GM18907 (cell line): ENCODE data around the gene FOXS1.

Experiments used
- ATAC-seq: cut with Tn5 transposase; IDR thresholded peaks from one replicate; pipeline ENCODE4 v1.9.1; 2021; ENCODE audit warnings: mild to moderate bottlenecking, moderate library complexity; ENCODE audit not compliant: unreplicated experiment

FOXS1 gene

DNA sequence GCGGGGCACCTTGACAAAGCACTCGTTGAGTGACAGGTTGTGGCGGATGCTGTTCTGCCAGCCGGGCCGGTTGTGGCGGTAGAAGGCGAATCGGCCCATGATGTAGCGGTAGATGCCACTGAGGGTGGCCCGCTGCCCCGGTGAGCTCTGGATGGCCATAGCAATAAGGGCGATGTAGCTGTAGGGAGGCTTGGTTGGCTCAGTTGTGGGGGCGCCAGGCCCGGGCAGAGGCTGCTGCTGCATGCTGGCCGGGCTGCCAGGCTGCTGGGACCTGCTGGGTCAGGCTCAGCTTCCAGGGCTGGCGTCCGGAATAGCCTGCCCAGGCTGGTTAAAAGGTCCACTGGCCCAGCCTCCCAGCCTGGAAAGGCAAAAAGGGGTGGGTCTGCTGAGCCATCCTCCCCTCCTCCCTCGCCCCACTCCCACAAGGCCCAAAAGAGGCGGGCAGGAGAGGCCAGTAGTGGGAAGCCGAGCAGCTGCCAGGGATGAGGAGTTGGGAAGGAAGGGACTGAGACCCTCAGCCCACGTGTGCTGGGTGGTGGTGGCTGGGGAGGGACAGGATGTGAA is at the start of gene FOXS1:
Gene FOXS1 (minus strand): TSS at position 305 of the 564 bp plus-strand sequence. CDS start 62 bp downstream, at position 243.
- ATAC-seq: no peak

DNA sequence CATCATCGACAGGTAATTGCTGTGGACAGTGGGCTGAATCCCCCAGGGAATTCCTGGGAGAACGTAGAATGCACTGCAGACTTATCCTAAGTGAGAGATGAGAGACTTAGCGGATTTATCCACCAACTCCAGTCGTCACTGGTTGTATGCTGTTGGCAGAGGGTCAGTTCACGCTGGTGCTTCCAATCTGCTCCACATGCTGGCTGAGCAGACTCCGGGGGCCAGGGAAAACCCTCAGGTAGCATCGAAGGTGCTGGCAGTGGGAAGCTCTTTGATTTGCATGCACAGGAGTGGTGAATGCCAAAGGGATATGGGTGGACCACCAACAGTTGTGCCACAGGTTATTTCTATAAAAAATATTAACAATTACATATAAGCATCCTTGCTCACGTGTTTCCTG is 45.2 kb upstream of the FOXS1 start:
- ATAC-seq: no peak

DNA sequence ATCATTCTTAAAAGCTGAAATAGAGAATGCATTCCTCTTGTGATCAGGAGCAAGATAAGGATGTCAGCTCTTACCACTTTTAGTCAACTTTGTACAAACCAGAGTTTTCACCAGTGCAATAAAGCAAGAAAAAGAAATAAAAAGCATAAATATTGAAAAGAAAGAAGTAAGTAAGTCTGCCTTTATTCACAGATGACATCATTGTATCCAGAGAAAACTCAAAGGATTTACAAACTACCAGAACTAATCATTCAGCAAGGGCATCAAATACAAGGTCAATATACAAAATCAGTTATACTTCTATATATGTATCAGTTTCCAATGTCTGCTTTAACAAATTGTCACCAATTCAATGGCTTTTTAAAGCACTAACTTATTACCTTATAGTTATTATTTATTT is 38.4 kb upstream of the FOXS1 start:
- ATAC-seq: no peak

DNA sequence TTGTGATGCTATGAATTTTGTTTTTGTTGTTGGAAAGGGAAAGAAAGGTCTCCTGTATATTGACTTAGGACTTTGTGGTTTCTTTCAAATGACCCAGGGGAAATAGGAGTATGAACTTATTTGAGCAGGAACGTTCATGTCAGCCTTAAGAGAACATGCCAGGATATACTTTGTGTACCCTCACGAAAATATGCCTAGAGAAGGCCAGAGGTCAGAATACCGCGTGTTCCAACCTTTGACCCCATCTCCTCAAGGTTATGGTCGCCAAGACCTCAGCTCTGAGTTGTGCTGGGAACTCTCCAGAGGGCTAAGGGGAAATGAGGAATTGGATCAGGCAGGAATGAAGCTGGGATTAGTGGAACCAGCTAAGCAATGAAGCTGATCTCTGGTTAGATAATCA is 36.5 kb upstream of the FOXS1 start:
- no peak for ATAC-seq

DNA sequence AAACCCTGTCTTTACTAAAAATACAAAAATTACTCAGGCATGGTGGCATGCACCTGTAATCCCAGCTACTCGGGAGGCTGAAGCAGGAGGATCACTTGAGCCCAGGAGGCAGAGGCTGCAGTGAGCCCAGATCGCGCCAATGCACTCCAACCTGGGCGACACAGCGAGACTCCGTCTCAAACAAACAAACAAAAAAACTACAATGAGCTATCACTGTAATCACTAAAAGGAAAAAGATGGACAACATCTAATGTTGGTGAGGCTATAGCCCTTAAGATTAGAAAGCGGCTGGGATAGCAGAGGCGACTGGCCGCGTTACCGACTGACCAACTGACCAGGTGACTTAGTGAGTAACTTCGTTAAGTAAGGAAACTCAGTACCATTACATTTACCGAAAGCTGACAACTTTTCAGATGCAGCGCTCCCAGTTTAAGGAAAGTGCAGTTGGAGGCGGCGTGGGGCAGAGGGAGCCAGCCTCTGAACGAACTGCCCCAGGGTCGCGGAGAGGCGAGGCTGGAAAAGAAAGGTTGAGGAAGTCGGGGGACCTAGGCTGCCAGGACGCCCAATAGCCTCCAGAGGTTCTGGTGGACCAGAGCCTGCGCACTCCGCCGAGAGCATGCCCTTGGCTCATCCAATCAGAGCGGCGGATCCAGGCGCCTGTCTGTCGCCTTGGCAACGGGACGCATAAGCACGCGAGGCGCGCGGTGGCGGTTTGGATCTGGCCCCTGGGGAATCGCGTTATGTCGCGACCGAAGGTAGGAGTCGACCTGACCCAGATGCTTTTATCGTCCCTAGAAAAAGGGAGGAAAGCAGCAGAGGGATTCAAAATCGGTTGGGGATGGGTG is 34.0 kb upstream of the FOXS1 start:
- ATAC-seq: peak; percentile 89

DNA sequence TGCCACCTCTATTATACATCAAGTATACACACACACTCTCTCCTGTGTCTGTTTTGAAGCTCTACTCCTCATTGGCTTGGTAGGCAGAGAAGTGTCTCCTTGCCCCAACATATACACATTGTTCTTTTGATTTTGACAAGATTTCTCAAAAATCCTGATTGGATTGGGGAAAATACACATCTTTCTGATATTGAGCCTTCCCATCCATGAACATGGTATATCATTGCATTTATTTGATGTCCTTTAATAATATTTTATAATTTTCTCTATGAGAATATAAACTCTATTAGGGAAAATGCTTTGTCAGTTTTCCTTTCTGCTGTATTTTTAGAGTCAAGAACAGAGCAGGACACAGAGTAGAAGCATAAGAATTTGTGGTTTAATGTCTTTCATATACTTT is 32.3 kb upstream of the FOXS1 start:
- no peak for ATAC-seq

DNA sequence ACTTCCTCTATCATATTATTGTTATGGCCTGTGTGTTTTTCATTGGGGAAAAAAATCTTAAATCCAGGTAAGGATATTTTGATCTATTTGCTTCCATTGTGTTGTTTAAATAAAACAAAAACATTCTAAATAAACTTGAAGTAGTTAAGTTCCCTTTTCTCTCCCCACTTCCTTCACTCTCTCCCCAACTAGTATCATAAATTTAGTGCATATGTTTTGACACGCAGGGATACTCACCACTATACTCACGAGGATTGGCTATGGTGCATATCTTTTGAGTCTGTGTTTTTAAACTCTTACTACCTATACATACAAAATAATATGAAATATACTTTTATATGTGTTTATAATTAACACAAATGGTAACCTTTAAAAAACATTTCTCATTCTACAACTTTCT is 30.3 kb upstream of the FOXS1 start:
- no peak for ATAC-seq

DNA sequence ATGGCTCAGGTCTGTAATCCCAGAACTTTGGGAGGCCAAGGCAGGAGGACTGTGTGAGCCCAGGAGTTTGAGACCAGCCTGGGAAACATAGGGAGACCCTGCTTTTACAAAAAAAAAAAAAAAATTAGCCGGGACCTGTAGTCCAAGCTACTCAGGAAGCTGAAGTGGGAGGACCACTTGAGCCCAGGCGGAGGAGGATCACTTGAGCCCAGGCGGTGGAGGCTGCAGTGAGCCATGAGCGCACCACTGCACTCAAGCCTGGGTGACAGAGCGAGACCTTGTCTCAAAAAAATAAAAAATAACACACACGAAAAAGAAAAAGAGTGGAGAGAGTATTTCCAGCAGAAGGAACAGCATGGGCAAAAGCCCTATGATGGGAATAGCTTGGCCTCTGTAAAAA is 27.0 kb upstream of the FOXS1 start:
- no peak for ATAC-seq

DNA sequence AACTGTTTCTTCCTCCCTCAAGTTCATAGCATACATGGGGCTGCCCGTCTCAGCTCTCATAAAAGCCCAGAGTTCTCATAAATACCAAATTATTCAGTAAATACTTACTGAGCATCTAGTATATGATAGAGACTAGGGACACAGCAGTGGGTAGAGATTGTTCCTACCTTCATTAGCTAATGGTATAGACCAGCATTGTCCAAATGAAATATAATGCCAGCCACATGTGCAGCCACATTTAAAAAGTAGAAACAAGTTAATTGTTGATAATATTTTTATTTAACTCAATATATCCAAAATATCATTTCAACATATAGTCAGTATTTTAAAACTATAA is 26.2 kb upstream of the FOXS1 start:
- ATAC-seq: no peak

DNA sequence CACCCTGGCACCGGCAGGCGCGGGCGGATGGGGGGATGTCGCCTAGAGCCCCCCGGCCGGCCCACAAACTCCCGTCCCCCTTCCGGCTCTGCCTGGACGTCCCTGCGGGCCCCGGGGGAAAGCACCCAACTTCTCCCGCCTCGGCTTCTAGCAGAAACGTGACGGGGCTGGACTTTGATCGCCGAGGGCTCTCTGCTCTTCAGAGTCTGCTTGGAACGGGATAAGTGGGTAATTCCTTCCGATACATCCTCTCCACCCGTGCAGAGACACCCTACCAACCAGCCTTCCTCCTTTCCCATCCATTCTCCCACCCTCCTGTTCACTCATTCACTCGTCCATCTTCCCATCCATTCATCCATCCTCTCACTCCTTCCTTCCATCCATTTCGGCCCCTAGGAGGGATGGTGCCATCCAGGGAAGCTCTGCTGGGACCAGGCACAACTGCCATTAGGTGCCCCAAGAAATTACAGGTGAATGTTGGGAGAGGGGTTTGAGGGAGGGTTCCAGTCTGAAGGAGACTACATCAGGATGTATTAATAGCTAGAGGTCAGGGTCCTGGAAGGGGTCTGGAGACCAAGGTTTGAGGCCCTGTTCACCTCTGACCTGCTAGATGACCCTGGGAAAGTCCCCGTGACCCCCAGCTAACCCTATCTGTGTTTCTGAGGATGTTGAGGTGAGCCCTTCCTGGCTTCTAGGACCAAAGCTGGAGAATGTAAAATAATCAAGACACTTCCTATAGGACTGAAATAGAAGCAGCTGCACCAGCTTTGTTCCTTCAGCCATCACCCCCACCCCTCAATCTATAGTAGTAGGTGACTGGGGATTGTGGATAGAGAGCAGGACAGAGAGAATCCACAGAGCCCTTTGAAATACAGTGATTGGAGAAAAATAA is 25.6 kb upstream of the FOXS1 start:
- ATAC-seq: no peak

DNA sequence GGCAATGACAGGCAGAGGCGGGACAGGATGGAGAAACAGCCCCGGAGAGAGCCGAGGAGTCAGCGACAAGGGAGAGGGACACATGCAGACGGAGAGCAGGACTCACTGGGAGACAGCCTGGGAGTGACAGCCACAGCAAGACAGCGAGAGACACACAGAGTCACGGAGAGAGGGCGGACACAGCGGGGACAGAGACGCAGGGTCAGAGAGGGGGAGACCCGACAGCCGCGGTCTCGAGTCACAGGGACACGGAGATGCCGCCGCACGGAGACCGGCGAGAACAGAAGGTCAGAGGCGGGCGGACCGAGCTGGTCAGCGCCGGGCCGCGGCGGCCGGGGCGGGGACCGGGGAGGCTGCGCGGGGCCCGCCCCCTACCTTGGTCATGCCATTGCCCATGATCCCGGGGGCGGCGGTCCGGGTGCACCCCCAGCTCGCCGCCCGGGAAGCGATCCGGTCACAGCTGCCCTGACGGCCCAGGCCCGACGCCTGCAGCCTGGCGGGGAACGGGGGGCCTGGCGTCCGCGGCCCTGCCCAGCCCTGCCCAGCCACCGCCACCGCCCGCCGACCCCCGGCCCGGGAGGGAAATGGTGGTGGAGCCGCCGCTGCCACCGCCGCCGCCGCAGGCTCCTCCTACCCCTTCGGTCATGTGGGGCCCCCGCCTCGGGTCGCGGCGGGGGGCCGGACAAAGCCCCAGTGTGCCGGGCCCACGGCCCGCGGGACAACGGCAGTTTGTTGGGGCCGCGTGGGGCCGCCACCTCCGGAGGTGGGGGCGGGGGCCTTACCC is 24.7 kb upstream of the FOXS1 start, which contains the start of the genes DUSP15 and TTLL9:
Gene DUSP15 (minus strand): TSS at position 586 of the 784 bp plus-strand sequence. CDS start 190 bp downstream, at position 396.
Gene TTLL9 (plus strand): TSS at position 693 of the 784 bp plus-strand sequence. CDS start 493 bp downstream, outside the sequence.
- no peak for ATAC-seq

DNA sequence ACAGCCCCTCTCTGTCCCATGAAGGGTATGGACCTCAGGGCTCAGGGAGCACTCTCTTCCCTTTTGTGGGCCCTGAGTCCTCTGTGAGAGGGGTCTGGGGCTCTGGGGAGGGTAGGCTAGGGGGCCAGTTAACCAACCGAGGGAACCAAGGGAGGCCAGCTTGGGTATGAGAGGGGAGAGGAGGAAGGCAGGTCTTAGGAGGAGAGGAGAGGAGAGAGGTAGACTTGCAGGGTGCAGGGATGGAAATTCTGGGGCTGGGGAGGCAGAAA is 24.2 kb upstream of the FOXS1 start:
- ATAC-seq: no peak

DNA sequence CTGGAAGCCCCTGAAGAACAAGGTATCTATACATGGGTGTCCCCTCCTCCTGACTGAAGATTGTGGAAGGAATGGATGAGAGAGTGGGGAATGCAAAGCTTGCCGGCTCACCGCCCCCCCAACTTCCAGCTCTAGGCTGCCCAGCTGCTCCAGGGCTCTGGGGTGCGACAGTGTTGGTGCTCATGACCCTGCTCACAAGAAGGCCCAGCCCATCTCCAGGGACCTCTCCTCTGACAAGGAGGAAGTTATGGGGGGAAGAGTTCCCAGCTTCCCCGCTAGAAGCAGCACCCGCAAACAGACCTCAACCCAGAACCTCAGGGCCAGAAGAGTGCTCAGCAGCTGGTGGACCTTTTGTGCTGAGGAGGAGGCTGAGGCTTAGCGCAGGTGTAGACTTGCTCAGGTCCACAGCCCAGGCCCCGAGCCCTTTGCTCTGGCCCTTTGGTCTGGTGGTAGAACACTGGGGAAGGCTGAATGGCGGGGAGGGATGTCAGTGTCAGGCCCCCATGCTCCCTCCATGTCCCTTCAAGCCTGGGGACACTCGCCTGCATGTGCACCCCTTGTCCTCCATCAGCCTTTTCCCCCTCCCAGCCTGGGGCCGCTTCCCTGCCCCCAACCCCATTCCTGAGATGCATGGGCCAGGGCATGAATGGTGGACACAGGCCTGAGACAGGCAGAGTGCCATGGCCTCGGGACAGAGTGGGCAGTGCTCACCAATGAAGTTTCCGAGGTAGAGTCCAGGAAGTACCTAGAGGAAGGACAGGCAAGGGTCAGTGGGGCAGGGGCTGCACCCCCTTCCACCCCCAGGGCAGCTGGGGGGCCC is 23.7 kb upstream of the FOXS1 start:
- no peak for ATAC-seq

DNA sequence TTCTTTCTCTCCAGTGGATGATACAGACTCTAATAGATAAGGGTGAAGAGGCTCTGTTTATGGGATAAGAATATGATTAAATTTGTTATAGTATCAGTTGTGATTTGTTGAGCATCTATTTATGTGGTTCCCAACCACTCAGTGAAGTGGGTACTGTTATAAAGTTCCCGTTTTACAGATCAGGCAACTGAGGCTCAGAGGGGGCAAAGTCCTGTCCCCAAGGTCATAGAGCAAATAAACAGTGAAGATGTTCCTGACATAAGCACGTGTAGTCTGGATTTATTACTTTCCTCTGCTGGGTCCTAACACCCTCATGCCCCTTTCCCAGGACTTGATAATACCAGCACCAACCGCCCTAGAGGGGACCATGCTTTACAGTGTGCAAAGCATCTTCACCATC is 20.8 kb upstream of the FOXS1 start:
- ATAC-seq: no peak

DNA sequence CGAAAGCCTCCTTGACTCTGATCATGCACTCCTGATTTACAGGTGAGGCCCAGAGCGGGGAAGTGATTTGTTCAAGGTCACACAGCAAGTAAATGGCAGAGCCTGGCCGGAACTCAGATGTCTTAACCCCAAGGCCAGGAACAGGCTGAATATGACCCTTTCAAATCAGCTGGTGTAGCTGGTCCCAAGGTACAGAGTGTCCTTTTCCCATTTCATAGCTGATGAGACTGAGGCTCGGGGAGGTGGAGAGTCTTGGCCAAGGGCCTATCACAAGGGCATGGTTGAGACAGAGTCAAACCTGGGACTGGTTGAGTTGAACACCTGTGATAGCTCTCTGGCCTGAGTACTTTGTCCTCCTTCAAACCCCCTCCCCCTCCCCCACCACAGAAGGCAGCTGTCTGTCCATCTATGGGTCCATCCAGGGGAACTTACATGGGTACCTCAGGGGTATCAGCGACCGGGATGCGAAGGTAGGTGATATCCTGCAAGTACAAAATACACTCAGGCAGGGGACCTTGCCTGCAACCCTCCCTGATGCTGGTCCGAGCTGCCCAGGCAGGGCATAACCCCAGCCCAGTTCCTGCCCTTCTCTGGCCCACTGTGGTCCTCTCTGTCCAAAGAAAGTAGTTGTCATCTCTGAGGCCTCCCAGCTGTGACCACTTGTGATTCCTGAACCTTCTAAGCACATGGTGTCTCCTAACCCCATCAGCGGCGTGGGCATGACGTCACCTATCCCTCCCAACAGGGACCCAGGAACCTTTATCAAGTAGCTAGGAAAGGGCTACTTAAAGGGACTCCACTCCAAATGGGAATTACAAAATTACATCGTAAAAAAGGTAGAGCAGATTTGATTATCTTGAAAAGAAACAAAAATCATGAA is 19.4 kb upstream of the FOXS1 start:
- ATAC-seq: no peak

DNA sequence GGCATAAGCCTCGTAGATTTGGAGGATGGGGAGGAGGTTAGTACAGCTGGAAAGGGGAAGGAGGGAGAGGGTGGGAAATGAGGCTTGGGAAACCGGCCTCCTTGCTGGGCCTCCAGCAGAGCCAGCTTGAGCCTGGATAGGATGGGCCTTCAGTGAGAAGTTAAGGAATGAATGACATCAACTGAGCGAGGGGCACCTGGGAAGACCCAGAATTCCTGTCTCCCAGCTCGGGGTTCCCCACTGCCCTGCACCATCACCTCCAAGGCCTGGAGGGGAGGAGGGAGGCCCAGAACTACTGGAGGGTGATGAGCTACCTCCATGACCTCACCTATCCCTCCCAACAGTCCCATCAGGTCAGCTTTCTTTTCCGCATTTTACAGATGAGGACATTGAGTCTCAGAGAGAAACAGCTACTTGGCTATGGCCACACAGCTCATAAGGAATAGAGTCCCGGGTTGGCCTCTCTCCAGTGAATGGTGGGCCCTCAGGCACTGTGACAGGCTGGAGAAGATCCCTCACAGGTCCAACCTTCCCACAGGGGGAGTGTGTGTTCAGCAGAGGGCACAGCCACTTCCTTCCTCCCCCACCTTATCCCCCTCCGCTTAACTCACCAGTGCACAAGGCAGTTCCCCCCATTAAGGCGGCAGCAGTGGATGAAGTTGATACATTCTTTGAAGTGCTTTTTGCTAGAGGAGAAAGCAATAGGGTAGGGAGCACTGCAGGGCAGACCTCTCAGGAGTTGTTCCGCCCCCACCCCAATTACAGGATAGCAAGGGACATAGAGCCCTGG is 18.1 kb upstream of the FOXS1 start:
- no peak for ATAC-seq

DNA sequence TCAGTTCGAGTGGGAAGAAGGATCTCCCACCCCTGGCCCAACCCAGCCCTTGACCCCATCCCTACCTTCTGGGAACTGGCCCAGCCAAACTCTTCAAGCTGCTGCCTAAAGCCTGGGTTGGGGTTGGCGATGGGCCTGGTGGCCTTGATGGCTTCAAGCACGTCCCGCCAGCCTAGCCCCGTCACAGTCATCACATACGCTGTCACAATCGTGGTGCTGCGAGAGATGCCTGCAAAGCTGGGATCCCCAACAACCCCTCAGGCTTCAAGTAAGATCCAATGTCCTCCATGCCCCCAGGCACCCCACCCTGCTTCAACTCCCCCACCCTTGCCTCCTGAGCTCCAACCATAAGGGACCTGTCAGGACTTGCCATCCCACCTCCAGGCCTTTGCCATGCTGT is 17.1 kb upstream of the FOXS1 start:
- ATAC-seq: no peak

DNA sequence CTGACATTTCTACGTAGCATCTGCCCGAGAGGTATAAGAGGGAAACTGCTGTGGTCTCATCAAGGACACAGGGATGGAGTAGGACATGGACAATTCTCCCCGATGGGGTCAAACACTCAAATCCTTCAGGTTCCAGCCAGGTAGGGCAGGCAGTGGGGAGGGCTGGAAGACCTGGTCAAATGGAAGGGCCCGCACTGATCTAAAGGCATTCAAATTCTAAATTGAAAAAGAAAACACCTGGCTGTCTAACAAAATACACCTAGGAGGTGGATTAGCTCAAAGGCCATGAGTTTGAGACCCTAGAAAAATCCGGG is 16.7 kb upstream of the FOXS1 start:
- ATAC-seq: no peak
